ENCODE results near the gene EZH1. TPM values are rescaled to one million over a fixed set of nuclear protein-coding genes. Genes with fewer than 3 reads are reported as not detected.

Gene EZH1
- total RNA-seq, 1 donor from 2014 or later: 58.4 TPM

- DNase-seq (no peak), ATAC-seq (no peak)
- intact Hi-C loops (cut with DNase I): no loop called here
- Histone ChIP-seq H3K27me3 (no peaks in the 10 kb centered on the region), H3K27ac (no peak overlapping the region), H3K9me3 (no peaks in the 10 kb centered on the region), H3K4me3 (no peak overlapping the region), H3K36me3 (no peaks in the 10 kb centered on the region), H3K4me1 (peaks cover 24% of the 10 kb centered on the region)
- TF ChIP-seq CTCF (IDR thresholded peaks at IDR 0.05): no peak
Observed at GRCh38 chr17:42686520-42687128, 58.2 kb downstream of the EZH1 start.

GRCh38 chr17:42685831-42686230, 59.0 kb downstream of the EZH1 start:
- no peak for TF ChIP-seq CTCF (IDR thresholded peaks at IDR 0.05)
- DNase-seq: no peak
- no peaks in the 10 kb centered on the region for H3K27me3 ChIP-seq
- no peaks in the 10 kb centered on the region for H3K9me3 ChIP-seq
- peaks cover 26% of the 10 kb centered on the region for H3K4me1 ChIP-seq
- ATAC-seq: no peak
- no peak overlapping the region for H3K4me3 ChIP-seq
- intact Hi-C loops (cut with DNase I): no loop called here
- H3K36me3 ChIP-seq: no peaks in the 10 kb centered on the region
- H3K27ac ChIP-seq: no peak overlapping the region

GRCh38 chr17:42684929-42685556, 59.8 kb downstream of the EZH1 start:
- no peak for DNase-seq
- Histone ChIP-seq H3K4me1 (peaks cover 33% of the 10 kb centered on the region), H3K36me3 (no peaks in the 10 kb centered on the region), H3K4me3 (no peak overlapping the region), H3K9me3 (no peaks in the 10 kb centered on the region), H3K27me3 (no peaks in the 10 kb centered on the region), H3K27ac (no peak overlapping the region)
- ATAC-seq: no peak
- intact Hi-C loops (cut with DNase I): no loop called here
- no peak for TF ChIP-seq CTCF (IDR thresholded peaks at IDR 0.05)

GRCh38 chr17:42683407-42684034, 61.3 kb downstream of the EZH1 start:
- DNase-seq (peak; percentile 78), ATAC-seq (peak; percentile 18)
- H3K27me3 ChIP-seq: no peaks in the 10 kb centered on the region
- no peak for TF ChIP-seq CTCF (IDR thresholded peaks at IDR 0.05)
- H3K36me3 ChIP-seq: no peaks in the 10 kb centered on the region
- H3K27ac ChIP-seq: no peak overlapping the region
- H3K4me1 ChIP-seq: peaks cover 48% of the 10 kb centered on the region
- intact Hi-C loops (cut with DNase I): no loop called here
- H3K4me3 ChIP-seq: peak overlapping the region; percentile 48
- H3K9me3 ChIP-seq: no peaks in the 10 kb centered on the region

- peak overlapping the region; percentile 48 for H3K4me3 ChIP-seq
- no peaks in the 10 kb centered on the region for H3K36me3 ChIP-seq
- no peak for ATAC-seq
- no peak overlapping the region for H3K27ac ChIP-seq
- H3K9me3 ChIP-seq: no peaks in the 10 kb centered on the region
- intact Hi-C loops (cut with DNase I): no loop called here
- TF ChIP-seq CTCF (IDR thresholded peaks at IDR 0.05): no peak
- no peaks in the 10 kb centered on the region for H3K27me3 ChIP-seq
- H3K4me1 ChIP-seq: peaks cover 49% of the 10 kb centered on the region
- DNase-seq: no peak
Observed at GRCh38 chr17:42682722-42683403, 62.0 kb downstream of the EZH1 start.

Data from upper lobe of right lung (tissue), 1 donor.